MM.1S (cell line): ENCODE results near the gene CENPT.
"Not testable (repeated sequence)": the region's sequence is repeated elsewhere in the genome, so short reads cannot be mapped to it uniquely, and the experiment has no call there.

Experiments
- DNase-seq: peaks from one replicate; pipeline ENCODE4 v3.0.0-alpha.2; 2015
- H2AFZ ChIP-seq: fragments of 300-600 bp; sonication (generic); 2 replicates; pipeline ENCODE4 v1.6.0; 2016; ENCODE audit warnings: antibody characterized with exemption, low read length
- H3F3A ChIP-seq: fragments of 300-600 bp; sonication (generic); 2 replicates; pipeline ENCODE4 v1.6.1; 2016; ENCODE audit warnings: mild to moderate bottlenecking, antibody characterized with exemption, low read length, moderate library complexity, mixed read lengths; ENCODE audit not compliant: insufficient read depth
- H3K27ac ChIP-seq: fragments of 300-600 bp; sonication (generic); 2 replicates; pipeline ENCODE4 v1.5.1; 2016; ENCODE audit warnings: mild to moderate bottlenecking, low read length
- H3K27me3 ChIP-seq: fragments of 300-600 bp; sonication (generic); replicated peaks from 2 replicates; pipeline ENCODE4 v1.6.0; 2016; ENCODE audit warnings: low read length; ENCODE audit not compliant: insufficient read depth
- H3K36me3 ChIP-seq: fragments of 300-600 bp; sonication (generic); replicated peaks from 2 replicates; pipeline ENCODE4 v1.6.1; 2016; ENCODE audit warnings: mild to moderate bottlenecking, low read length, mixed read lengths; ENCODE audit not compliant: insufficient read depth
- H3K4me1 ChIP-seq: fragments of 300-600 bp; sonication (generic); 2 replicates; pipeline ENCODE4 v1.6.1; 2016; ENCODE audit warnings: low read length, mixed read lengths
- H3K4me2 ChIP-seq: fragments of 300-600 bp; sonication (generic); 2 replicates; pipeline ENCODE4 v1.6.0; 2016; ENCODE audit warnings: low read depth, low read length
- H3K4me3 ChIP-seq: fragments of 300-600 bp; sonication (generic); 2 replicates; pipeline ENCODE4 v1.5.1; 2016; ENCODE audit warnings: low read length, mixed read lengths
- H3K79me2 ChIP-seq: fragments of 300-600 bp; sonication (generic); 2 replicates; pipeline ENCODE4 v1.6.1; 2016; ENCODE audit warnings: mixed run types, low read length, mixed read lengths
- H3K9ac ChIP-seq: fragments of 300-600 bp; sonication (generic); 2 replicates; pipeline ENCODE4 v1.6.1; 2016; ENCODE audit warnings: low read length, mixed read lengths
- H3K9me2 ChIP-seq: fragments of 300-600 bp; sonication (generic); replicated peaks from 2 replicates; pipeline ENCODE4 v1.6.1; 2016; ENCODE audit warnings: mild to moderate bottlenecking, low read length, mixed read lengths; ENCODE audit not compliant: insufficient read depth
- H3K9me3 ChIP-seq: fragments of 300-600 bp; sonication (generic); replicated peaks from 2 replicates; pipeline ENCODE4 v1.6.1; 2016; ENCODE audit warnings: mild to moderate bottlenecking, low read length, mixed read lengths; ENCODE audit not compliant: insufficient read depth
- H4K20me1 ChIP-seq: fragments of 300-600 bp; sonication (generic); 2 replicates; pipeline ENCODE4 v1.6.1; 2016; ENCODE audit warnings: mild to moderate bottlenecking, low read length, moderate library complexity, mixed read lengths; ENCODE audit not compliant: insufficient read depth
- CTCF ChIP-seq: fragments of 300-600 bp; sonication (generic); IDR thresholded peaks from 2 replicates; pipeline ENCODE4 v1.5.1; 2016; ENCODE audit warnings: antibody characterized with exemption, low read length, mixed read lengths
- EZH2 ChIP-seq: fragments of 300-600 bp; sonication (generic); optimal IDR thresholded peaks from 2 replicates; pipeline ENCODE3; 2017; ENCODE audit warnings: low read depth, mild to moderate bottlenecking, antibody characterized with exemption, low read length, mixed read lengths
- EZH2phosphoT487 ChIP-seq: fragments of 300-600 bp; sonication (generic); IDR thresholded peaks from 2 replicates; pipeline ENCODE4 v1.6.1; 2018; ENCODE audit warnings: antibody characterized with exemption, low read length

CENPT gene

GRCh38 chr16:67865318-67865717, 17.8 kb upstream of the CENPT start:
- Histone ChIP-seq H3K79me2 (peaks cover 49% of the 10 kb centered on the region), H3K9me3 (no peaks in the 10 kb centered on the region), H3K4me2 (no peak overlapping the region), H4K20me1 (no peaks in the 10 kb centered on the region; the same call in 1 of the 2 replicates), H3K27me3 (no peaks in the 10 kb centered on the region), H3K36me3 (no peaks in the 10 kb centered on the region; the same call in none of the 2 replicates), H2AFZ (no peak overlapping the region), H3K4me3 (no peak overlapping the region), H3K27ac (no peak overlapping the region), H3K9ac (no peak overlapping the region), H3K4me1 (no peaks in the 10 kb centered on the region), H3F3A (0 out of 2 replicates have a peak, but pooled peaks cover 6% of the 10 kb centered on the region), H3K9me2 (no peaks in the 10 kb centered on the region)
- peak; percentile 15 for DNase-seq
- TF ChIP-seq CTCF (peak; percentile 40), EZH2 (no peak)

GRCh38 chr16:67864594-67864993, 17.1 kb upstream of the CENPT start:
- H3K9ac ChIP-seq: no peak overlapping the region
- no peaks in the 10 kb centered on the region; the same call in 1 of the 2 replicates for H4K20me1 ChIP-seq
- H3K9me2 ChIP-seq: no peaks in the 10 kb centered on the region
- H3K36me3 ChIP-seq: no peaks in the 10 kb centered on the region; the same call in none of the 2 replicates
- TF ChIP-seq EZH2: no peak
- TF ChIP-seq EZH2phosphoT487: no peak
- TF ChIP-seq CTCF: no peak
- DNase-seq: no peak
- no peak overlapping the region for H2AFZ ChIP-seq
- H3F3A ChIP-seq: no peaks in the 10 kb centered on the region
- peaks cover 53% of the 10 kb centered on the region for H3K79me2 ChIP-seq
- H3K4me1 ChIP-seq: no peaks in the 10 kb centered on the region
- H3K4me2 ChIP-seq: no peak overlapping the region
- no peak overlapping the region for H3K4me3 ChIP-seq
- no peak overlapping the region for H3K27ac ChIP-seq
- no peaks in the 10 kb centered on the region for H3K27me3 ChIP-seq
- H3K9me3 ChIP-seq: no peaks in the 10 kb centered on the region

GRCh38 chr16:67864044-67864443, 16.6 kb upstream of the CENPT start:
- not testable (repeated sequence) for H3F3A ChIP-seq, H2AFZ ChIP-seq, H3K9me3 ChIP-seq, H3K27ac ChIP-seq, H3K4me1 ChIP-seq, H3K4me3 ChIP-seq, H3K9me2 ChIP-seq, H3K4me2 ChIP-seq, H3K9ac ChIP-seq, H3K27me3 ChIP-seq, DNase-seq, H4K20me1 ChIP-seq, H3K36me3 ChIP-seq
- H3K79me2 ChIP-seq: peaks cover 58% of the 10 kb centered on the region

DNA sequence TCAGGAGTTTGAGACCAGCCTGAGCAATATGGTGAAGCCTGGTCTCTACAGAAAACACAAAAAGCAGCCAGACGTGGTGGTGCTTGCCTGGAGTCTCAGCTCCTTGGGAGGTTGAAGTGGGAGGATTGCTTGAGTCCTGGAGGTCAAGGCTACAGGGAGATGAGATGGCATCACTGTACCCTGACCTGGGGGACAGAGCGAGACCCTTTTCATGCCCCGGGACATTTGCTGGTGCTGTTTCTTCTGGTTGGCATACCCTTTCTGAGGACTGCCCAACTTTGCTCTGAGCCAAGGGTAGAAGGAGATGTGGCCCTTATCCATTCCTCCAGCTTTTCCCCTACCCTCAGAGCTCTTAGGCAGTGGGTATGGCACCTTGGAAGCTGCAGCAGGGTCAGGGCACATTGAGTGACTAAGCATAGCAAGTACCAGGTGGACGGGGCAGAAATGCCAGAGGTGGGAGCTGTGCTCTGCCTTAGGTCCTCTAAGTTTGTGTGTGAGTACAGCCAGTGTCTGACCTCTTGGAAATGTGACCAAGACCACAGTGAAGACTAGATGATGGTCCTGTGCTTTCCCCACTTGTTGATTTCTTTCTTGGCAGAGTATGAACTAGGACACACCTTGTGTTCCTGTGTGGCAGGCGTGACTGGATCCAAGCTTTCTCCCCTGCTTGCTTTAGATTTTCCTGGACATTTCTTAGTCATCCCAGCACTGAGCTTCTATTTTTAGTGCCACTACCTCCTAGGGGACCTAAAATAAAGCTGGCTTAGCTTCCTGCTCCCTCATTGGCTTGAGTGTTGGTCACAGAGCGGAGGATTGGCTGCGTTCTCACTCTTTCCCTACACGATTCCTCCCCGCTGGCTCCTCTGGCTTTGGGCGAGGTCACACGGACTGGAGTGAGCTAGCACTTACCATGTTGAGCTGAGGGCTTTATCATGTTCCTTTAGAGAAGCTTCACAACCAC, 15.4 kb upstream of the CENPT start:
- H3F3A ChIP-seq: no peaks in the 10 kb centered on the region

More for the DNA sequence above, 15.4 kb upstream of the CENPT start:
- TF ChIP-seq EZH2 (no peak), EZH2phosphoT487 (no peak), CTCF (no peak)
- Histone ChIP-seq H3K27me3 (no peaks in the 10 kb centered on the region), H3K79me2 (peaks cover 69% of the 10 kb centered on the region), H3K36me3 (no peaks in the 10 kb centered on the region; the same call in none of the 2 replicates), H3K9me2 (no peaks in the 10 kb centered on the region), H3K4me2 (no peak overlapping the region), H3K9ac (no peak overlapping the region), H3K4me1 (no peaks in the 10 kb centered on the region), H3K27ac (no peak overlapping the region), H3K9me3 (no peaks in the 10 kb centered on the region), H2AFZ (no peak overlapping the region), H3K4me3 (no peak overlapping the region), H4K20me1 (no peaks in the 10 kb centered on the region; the same call in 1 of the 2 replicates)
- DNase-seq: no peak
